ENCODE data around the gene HACD3.

- TF ChIP-seq CTCF (IDR thresholded peaks at IDR 0.05) (no peak), POLR2A (IDR thresholded peaks at IDR 0.05) (no peak)
Observed at GRCh38 chr15:65558997-65559760, 28.9 kb downstream of the HACD3 start.
